Activated naive CD8-positive, alpha-beta T cell treated with anti-CD3 and anti-CD28 coated beads, Interleukin-2, amount 10 ng/mL, durations not matched to agents 7 days and 5 days (primary cell): ENCODE measurements around the gene MSTO1. TPM values are rescaled to one million over a fixed set of nuclear protein-coding genes. Genes with fewer than 3 reads are reported as not detected.
A peak's percentile ranks its signal among the peaks of the same experiment; 100 is the strongest.
"Not testable (repeated sequence)": the region's sequence is repeated elsewhere in the genome, so short reads cannot be mapped to it uniquely, and the experiment has no call there.

Experiments used
- ATAC-seq: fragments of 150-1000 bp; cut with Tn5 transposase; one replicate; pipeline ENCODE4 v1.10.0; 2021; ENCODE audit warnings: low read depth, moderate library complexity
- POLR2A ChIA-PET: fragments of 350-600 bp; sonication (Branson Sonifier 250); formaldehyde crosslinking; loops from one replicate; lab custom pipeline; 2021; ENCODE audit warnings: antibody characterized with exemption; lab: Charles Lee
- DNase-seq: peaks from one replicate; pipeline ENCODE4 v3.0.0; 2021
- H3K27ac Mint-ChIP-seq: one replicate; pipeline ENCODE4 v1.8.0; 2022; ENCODE audit warnings: mild to moderate bottlenecking, mixed read lengths
- H3K27me3 Mint-ChIP-seq: one replicate; pipeline ENCODE4 v1.8.0; 2022; ENCODE audit warnings: mild to moderate bottlenecking, moderate library complexity, mixed read lengths
- H3K36me3 Mint-ChIP-seq: one replicate; pipeline ENCODE4 v1.8.0; 2021; ENCODE audit warnings: mild to moderate bottlenecking, mixed read lengths
- H3K4me1 Mint-ChIP-seq: one replicate; pipeline ENCODE4 v1.8.0; 2021; ENCODE audit warnings: mixed read lengths
- H3K4me3 Mint-ChIP-seq: one replicate; pipeline ENCODE4 v1.8.0; 2022; ENCODE audit warnings: mild to moderate bottlenecking, moderate library complexity, mixed read lengths
- H3K9me3 Mint-ChIP-seq: one replicate; pipeline ENCODE4 v1.8.0; 2021; ENCODE audit warnings: mixed read lengths
- total RNA-seq, 2 experiments: library from RNA; stranded (reverse); gene quantifications; one replicate each; pipeline ENCODE4 v1.2.3, GENCODE V29; 2021

Gene MSTO1
- 10 to 100 TPM; 69.0 to 74.5 TPM for total RNA-seq

DNA sequence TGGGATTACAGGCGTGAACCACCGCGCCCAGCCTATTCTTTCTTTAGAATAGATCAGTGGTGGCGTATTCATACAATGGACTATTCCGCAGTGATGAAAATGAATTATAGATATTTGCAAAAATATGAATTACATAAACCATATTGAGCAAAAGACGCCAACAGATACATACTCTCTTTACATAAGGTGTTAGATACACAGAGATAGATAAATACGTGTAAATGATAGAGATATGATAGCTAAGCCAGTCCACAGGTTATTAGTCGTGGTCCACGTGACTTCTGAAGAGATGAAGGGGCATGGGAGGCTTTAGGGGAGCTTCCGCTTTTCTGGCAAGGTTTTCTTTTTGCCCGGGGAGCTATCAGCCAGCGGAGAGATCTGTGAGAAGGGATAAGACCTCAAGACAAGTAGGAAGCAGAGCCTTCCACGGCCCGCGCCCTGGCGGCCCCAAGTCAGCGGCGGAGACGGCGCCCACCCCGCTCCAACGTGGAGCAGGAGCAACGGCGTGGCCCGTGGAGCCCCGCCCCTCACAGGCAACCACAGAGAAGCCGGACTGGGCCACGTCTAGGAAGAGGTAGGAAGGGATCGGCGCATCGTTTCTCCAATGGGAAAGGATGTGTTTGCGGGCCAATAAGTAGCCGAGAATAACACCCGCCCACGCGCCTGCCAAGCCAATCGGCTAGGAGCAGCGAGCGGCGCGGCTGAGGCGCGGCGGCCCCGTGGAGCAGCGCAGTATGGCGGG, at the start of gene MSTO1:
MSTO1 (plus strand) TSS at position 704 of the 742 bp plus-strand sequence; CDS start at position 735, 31 bp downstream.
- Mint-ChIP-seq H3K4me3 (peak within 1 kb of the TSS; percentile 92), H3K27me3 (no peaks in the 10 kb centered on the region), H3K4me1 (peaks cover 3% of the 10 kb centered on the region), H3K27ac (peak within 1 kb of the TSS; percentile 82), H3K36me3 (peaks cover 11% of the 10 kb centered on the region), H3K9me3 (no peaks in the 10 kb centered on the region)
- ATAC-seq (peak; percentile 98), DNase-seq (peak; percentile 88)
- POLR2A ChIA-PET, result interaction anchor here (1.4 kb wide), 1 partner anchor 286 kb away, joined by 4 read pairs; no protein-coding TSS in a partner anchor

GRCh38 chr1:155561779-155562580, 48.0 kb upstream of the MSTO1 start:
- peak overlapping the region; percentile 98 for H3K27ac Mint-ChIP-seq
- peak overlapping the region; percentile 99 for H3K4me3 Mint-ChIP-seq
- not testable (repeated sequence) for H3K27me3 Mint-ChIP-seq, H3K9me3 Mint-ChIP-seq
- H3K4me1 Mint-ChIP-seq, result peaks cover 28% of the 10 kb centered on the region
- DNase-seq (peak; percentile 75), ATAC-seq (peak; percentile 27)
- POLR2A ChIA-PET, result interaction anchor here (1.3 to 2.0 kb wide), 3 partner anchors 13 to 300 kb away, joined by 3 to 4 read pairs (median 4); partner anchors contain the start of gene SCAMP3
- H3K36me3 Mint-ChIP-seq, result peaks cover 13% of the 10 kb centered on the region

DNA sequence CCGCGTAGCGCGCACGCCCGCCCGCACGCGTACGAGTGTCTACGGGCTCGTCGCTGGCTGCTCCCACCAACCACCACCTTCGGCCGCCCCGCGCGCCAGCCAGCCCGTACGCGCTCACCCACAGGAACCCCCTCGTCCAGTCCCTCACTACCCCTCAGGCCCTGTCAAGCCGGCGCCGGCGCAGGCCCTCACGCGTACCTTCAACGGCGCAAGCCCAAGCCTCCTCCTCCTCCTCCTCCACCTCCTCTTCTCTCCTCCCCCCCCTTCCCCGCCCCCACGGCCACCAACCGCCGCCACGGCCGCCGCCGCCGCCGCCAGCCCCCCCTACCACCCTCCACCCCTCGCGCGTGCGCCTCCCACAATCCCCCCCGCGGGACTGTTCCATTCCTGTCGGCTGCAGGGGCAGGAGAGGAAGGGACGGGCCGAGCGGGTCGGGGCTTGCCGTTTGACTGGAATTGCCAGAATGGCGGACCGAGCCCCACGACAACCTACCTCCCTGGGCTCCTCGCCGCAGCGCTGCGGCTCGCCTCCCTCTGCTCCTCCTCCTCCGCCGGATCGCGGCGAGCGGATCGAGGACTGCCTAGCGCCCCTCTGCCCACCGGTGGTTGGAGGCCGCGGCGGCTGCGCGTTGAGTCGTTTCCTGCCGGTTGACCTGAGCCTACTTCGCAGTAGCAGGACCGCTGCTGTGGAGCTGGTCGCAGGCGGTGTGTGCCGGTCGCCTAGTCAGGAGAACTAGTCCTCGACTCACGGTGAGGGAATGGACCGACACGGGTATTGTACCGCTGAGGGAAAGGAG, 47.2 kb upstream of the MSTO1 start, which contains the start of gene ASH1L:
ASH1L (minus strand) TSS at position 223 of the 796 bp plus-strand sequence. CDS start 41,284 bp downstream, outside the sequence.
- Mint-ChIP-seq H3K27me3 (no peaks in the 10 kb centered on the region), H3K27ac (peak within 1 kb of the TSS; percentile 98), H3K36me3 (peaks cover 13% of the 10 kb centered on the region), H3K4me1 (peaks cover 27% of the 10 kb centered on the region), H3K4me3 (peak within 1 kb of the TSS; percentile 99), H3K9me3 (no peaks in the 10 kb centered on the region)
- POLR2A ChIA-PET, result interaction anchor here (0.8 to 2.0 kb wide), 12 partner anchors 11 to 1143 kb away, joined by 3 to 12 read pairs (median 3); partner anchors contain the start of genes RUSC1 and SCAMP3
- DNase-seq (peak; percentile 91), ATAC-seq (peak; percentile 82)

DNA sequence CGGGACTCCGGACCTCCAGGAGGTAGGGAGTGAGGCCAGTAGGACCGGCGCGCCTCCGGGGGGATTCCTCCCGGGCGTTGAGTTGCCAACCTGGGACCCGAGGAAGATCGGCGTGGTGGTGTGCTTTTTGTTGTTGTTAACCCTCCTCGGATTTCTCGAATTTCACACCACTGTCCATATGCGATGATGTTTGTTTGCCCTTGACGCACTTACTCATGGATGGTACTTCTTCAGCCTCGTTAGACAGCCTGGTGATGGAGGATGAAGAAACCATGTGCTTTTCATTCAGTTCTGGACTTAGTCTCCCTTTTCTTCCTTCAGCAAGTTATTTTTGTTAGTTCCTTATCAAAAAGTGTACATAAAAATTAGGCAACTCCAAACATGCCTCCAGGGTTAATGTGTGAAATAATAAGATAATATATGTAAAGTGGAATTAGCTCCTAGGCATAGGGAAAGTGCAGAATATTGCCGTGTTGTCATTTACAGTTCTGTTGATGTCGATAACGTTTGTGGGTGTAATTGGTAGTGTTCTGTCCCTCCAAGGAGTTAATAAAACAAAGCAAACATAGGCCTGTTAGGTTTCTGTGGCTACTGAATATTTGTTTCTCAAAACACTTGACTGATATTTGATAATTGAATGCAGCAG, 46.5 kb upstream of the MSTO1 start:
- Mint-ChIP-seq H3K4me1 (peaks cover 26% of the 10 kb centered on the region), H3K27ac (peak overlapping the region; percentile 98), H3K4me3 (peak overlapping the region; percentile 99)
- not testable (repeated sequence) for H3K9me3 Mint-ChIP-seq, H3K27me3 Mint-ChIP-seq, DNase-seq, H3K36me3 Mint-ChIP-seq
- POLR2A ChIA-PET, result interaction anchor here (0.8 to 2.0 kb wide), 12 partner anchors 10 to 1144 kb away, joined by 3 to 12 read pairs (median 3); partner anchors contain the start of genes RUSC1 and SCAMP3
- peak; percentile 15 for ATAC-seq

GRCh38 chr1:155569988-155570592, 39.9 kb upstream of the MSTO1 start:
- Mint-ChIP-seq H3K4me3 (no peak overlapping the region), H3K9me3 (no peaks in the 10 kb centered on the region), H3K36me3 (peaks cover 18% of the 10 kb centered on the region), H3K27ac (no peak overlapping the region), H3K27me3 (no peaks in the 10 kb centered on the region), H3K4me1 (peaks cover 10% of the 10 kb centered on the region)
- POLR2A ChIA-PET, result interaction anchor here (0.6 kb wide), 1 partner anchor 321 kb away, joined by 5 read pairs; no protein-coding TSS in a partner anchor
- ATAC-seq (no peak), DNase-seq (no peak)

GRCh38 chr1:155570593-155570990, 39.4 kb upstream of the MSTO1 start:
- no peak overlapping the region for H3K27ac Mint-ChIP-seq
- POLR2A ChIA-PET, result no interaction called here
- no peaks in the 10 kb centered on the region for H3K27me3 Mint-ChIP-seq
- peaks cover 18% of the 10 kb centered on the region for H3K36me3 Mint-ChIP-seq
- no peak for ATAC-seq
- peaks cover 5% of the 10 kb centered on the region for H3K4me1 Mint-ChIP-seq
- H3K9me3 Mint-ChIP-seq, result no peaks in the 10 kb centered on the region
- DNase-seq, result no peak
- no peak overlapping the region for H3K4me3 Mint-ChIP-seq

DNA sequence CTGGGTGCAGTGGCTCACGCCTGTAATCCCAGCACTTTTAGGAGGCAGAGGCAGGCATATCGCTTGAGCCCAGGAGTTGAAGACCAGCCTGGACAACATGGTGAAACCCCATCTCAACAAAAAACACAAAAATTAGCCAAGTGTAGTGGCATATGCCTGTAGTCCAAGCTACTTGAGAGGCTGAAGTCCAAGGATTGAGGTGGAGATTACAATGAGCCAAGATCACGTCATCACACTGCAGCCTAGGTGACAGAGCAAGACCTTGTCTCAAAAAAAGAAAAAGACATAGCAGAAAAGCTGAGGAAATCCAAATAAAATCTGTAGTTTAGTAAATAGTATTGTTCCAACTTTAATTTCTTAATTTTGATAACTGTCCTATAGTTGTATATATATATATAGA, 35.9 kb upstream of the MSTO1 start:
- Mint-ChIP-seq H3K4me1 (peaks cover 1% of the 10 kb centered on the region), H3K9me3 (no peaks in the 10 kb centered on the region), H3K4me3 (no peak overlapping the region), H3K36me3 (peaks cover 12% of the 10 kb centered on the region), H3K27me3 (no peaks in the 10 kb centered on the region), H3K27ac (no peak overlapping the region)
- POLR2A ChIA-PET, result interaction anchor here (0.6 to 1.3 kb wide), 4 partner anchors 11 to 324 kb away, joined by 3 to 4 read pairs (median 3); partner anchors contain the start of gene ASH1L
- no peak for ATAC-seq
- DNase-seq, result no peak

- DNase-seq, H3K4me3 Mint-ChIP-seq, ATAC-seq, H3K27ac Mint-ChIP-seq, H3K9me3 Mint-ChIP-seq, H3K4me1 Mint-ChIP-seq, H3K27me3 Mint-ChIP-seq, POLR2A ChIA-PET: not testable (repeated sequence)
- H3K36me3 Mint-ChIP-seq, result peaks cover 11% of the 10 kb centered on the region
Measured at GRCh38 chr1:155575608-155576007, 34.4 kb upstream of the MSTO1 start.

DNA sequence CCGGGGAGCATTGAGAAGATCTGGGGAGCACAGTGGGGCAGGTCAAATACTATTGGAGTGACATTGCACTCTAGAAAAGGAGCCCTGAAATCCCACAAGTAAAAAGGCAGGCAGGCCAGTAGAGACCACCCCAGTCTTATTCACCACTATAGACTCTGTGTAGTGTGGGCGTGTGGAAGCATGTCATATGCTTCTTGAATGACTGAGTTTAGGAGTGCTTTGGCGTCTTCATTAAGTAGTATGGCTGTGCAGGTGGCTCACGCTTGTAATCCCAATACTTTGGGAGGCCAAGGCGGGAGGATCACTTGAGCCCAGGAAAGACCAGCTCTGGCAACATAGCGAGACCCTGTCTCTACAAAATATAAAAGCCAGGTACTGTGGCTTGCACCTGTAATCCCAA, 26.2 kb upstream of the MSTO1 start:
- POLR2A ChIA-PET, H3K4me3 Mint-ChIP-seq: not testable (repeated sequence)

GRCh38 chr1:155589282-155589681, 20.7 kb upstream of the MSTO1 start:
- not testable (repeated sequence) for H3K4me3 Mint-ChIP-seq, H3K27ac Mint-ChIP-seq, ATAC-seq, H3K27me3 Mint-ChIP-seq, H3K9me3 Mint-ChIP-seq, DNase-seq, H3K36me3 Mint-ChIP-seq, H3K4me1 Mint-ChIP-seq
- POLR2A ChIA-PET, result interaction anchor here (0.7 kb wide), 1 partner anchor 132 kb away, joined by 3 read pairs; no protein-coding TSS in a partner anchor

More for the DNA sequence above, 26.2 kb upstream of the MSTO1 start:
- not testable (repeated sequence) for DNase-seq, H3K27ac Mint-ChIP-seq, H3K9me3 Mint-ChIP-seq, H3K4me1 Mint-ChIP-seq, ATAC-seq, H3K27me3 Mint-ChIP-seq, H3K36me3 Mint-ChIP-seq

DNA sequence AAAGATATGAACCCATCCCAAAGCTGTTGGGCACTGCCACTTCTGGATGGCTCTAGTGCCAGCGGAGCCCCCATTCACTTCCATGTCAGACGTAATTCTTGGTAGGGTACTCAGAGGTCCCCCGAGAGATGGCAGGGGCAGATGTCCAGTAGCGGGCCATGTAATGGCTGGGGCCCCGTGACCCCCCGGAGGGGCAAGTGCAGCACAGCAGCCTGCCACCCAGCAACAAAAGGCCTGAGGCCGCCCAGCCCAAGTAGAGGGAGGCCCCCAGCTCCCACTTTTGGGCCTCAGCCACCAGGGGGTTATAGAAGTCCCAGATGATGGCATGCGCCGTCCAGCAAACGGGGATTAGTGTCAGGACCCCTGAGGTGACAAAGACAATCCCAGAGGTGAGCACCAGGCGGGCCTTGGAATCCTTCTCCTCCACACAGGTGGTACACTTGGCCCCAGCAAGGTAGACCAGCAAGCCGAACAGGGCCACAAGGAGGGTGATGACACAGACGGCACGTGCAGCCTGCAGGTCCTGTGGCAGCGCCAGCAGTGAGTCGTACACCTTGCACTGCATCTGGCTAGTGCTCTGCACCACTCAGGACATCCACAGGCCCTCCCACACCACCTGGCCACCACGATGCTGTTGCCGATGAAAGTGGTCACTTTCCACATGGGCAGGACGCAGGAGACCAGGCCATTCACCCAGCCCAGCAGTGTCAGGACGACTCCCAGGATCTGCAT, 19.3 kb upstream of the MSTO1 start:
- H3K27me3 Mint-ChIP-seq, ATAC-seq, H3K9me3 Mint-ChIP-seq, DNase-seq, H3K4me3 Mint-ChIP-seq, H3K27ac Mint-ChIP-seq, H3K4me1 Mint-ChIP-seq, H3K36me3 Mint-ChIP-seq, POLR2A ChIA-PET: not testable (repeated sequence)
